SJCRH30 (cell line): ENCODE measurements around the gene VGLL4. TPM values are rescaled to one million over a fixed set of nuclear protein-coding genes. Genes with fewer than 3 reads are reported as not detected.

Experiments used
- DNase-seq, 2 experiments: peaks; one replicate each; pipeline ENCODE4 v3.0.0-alpha.2; 2015 to 2020
- H3K27ac ChIP-seq: fragments of 250-450 bp; sonication (Bioruptor Pico); 2 replicates; pipeline ENCODE4 v1.5.1; 2020; ENCODE audit warnings: mild to moderate bottlenecking, moderate library complexity
- H3K27me3 ChIP-seq: fragments of 250-450 bp; sonication (Bioruptor Pico); 2 replicates; pipeline ENCODE4 v1.5.1; 2020; ENCODE audit warnings: mild to moderate bottlenecking, moderate library complexity
- H3K36me3 ChIP-seq: fragments of 250-450 bp; sonication (Bioruptor Pico); 2 replicates; pipeline ENCODE4 v1.5.1; 2020; ENCODE audit warnings: mild to moderate bottlenecking, moderate library complexity
- H3K4me1 ChIP-seq: fragments of 250-450 bp; sonication (Bioruptor Pico); 2 replicates; pipeline ENCODE4 v1.5.1; 2020; ENCODE audit warnings: mild to moderate bottlenecking, moderate library complexity
- H3K4me3 ChIP-seq: fragments of 250-450 bp; sonication (Bioruptor Pico); 2 replicates; pipeline ENCODE4 v1.5.1; 2020; ENCODE audit warnings: mild to moderate bottlenecking, moderate library complexity
- H3K9me3 ChIP-seq: fragments of 250-450 bp; sonication (Bioruptor Pico); replicated peaks from 2 replicates; pipeline ENCODE4 v1.5.1; 2020; ENCODE audit warnings: mild to moderate bottlenecking, moderate library complexity
- total RNA-seq: library from RNA; depleted of rRNA; stranded (reverse); fragments of >200 nt; shearing (Covaris generic); gene quantifications from 2 replicates; pipeline ENCODE4 v1.2.3, GENCODE V29; 2014

Gene VGLL4
- total RNA-seq, 1 experiment from 2014 or later = 49.3 TPM

DNA sequence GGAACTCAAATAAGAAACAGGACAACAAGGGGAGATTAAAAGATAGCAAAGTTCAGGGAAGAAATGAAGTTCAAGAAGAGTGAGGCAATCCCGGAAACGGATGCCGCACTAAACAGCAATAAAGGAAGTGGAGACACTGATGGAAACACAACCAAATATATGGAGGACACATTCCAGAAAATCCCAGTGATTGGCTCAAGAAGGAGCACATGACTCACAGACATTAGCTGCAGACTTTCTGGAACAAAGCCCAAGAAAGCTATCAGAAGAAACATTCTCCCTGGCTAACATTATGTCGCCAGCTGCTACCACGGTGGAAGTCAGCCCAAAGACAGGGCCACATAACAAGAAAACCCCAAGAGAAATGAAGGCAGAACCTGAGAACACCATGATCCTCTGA lies 18.1 kb upstream of the VGLL4 start:
- peak in 1 of 2 experiments; percentile 30 for DNase-seq
- no peaks in the 10 kb centered on the region for H3K36me3 ChIP-seq
- no peaks in the 10 kb centered on the region for H3K9me3 ChIP-seq
- no peak overlapping the region for H3K4me3 ChIP-seq
- no peaks in the 10 kb centered on the region for H3K4me1 ChIP-seq
- no peak overlapping the region for H3K27ac ChIP-seq
- no peaks in the 10 kb centered on the region for H3K27me3 ChIP-seq

DNA sequence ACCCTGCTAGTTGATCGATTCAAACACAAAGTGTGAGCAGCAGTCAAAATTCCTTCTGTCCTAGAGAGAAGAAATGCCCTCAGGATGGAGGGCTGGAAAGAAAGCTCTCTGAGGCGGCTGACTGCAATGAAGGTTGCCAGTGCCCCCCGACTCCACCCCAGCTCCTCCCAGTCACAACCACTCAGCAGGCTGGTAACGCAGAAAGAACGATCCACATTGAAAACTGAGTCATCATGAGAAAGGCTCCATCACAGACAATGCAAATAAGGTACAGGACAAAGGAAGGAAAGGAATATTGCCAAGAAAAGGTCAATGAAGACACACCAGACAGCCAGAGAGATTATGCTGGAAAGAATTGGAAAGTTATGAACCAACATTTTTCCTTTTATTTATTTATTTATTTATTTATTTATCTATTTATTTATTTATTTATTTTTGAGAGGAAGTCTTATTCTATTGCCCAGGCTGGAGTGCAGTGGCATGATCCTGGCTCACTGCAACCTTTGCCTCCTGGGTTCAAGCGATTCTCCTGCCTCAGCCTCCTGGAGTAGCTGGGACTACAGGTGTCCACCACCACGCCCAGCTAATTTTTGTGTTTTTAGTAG lies 17.4 kb upstream of the VGLL4 start:
- Histone ChIP-seq H3K4me1 (no peaks in the 10 kb centered on the region), H3K36me3 (no peaks in the 10 kb centered on the region), H3K27me3 (no peaks in the 10 kb centered on the region), H3K9me3 (no peaks in the 10 kb centered on the region), H3K27ac (no peak overlapping the region), H3K4me3 (no peak overlapping the region)
- no peak for DNase-seq

DNA sequence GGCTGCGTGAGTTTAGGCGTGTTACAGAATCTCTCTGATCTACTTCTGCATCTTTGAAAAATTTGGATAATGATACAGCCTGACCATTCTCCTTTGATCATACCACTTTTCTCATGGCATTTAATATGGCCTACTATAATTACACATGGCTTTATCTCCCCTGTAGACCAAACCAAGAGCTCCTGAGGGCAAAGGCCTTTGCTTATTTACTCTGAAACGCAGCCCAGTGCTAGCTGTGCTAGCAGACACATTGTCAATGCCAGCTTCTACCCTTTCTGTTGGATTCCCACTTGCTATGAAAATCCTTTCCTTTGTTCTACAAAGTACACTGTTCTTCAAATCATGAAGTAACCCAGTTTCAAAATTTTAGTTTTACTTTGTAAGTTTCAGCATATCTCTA lies 16.5 kb upstream of the VGLL4 start:
- H3K27ac ChIP-seq = no peak overlapping the region
- no peak for DNase-seq

DNA sequence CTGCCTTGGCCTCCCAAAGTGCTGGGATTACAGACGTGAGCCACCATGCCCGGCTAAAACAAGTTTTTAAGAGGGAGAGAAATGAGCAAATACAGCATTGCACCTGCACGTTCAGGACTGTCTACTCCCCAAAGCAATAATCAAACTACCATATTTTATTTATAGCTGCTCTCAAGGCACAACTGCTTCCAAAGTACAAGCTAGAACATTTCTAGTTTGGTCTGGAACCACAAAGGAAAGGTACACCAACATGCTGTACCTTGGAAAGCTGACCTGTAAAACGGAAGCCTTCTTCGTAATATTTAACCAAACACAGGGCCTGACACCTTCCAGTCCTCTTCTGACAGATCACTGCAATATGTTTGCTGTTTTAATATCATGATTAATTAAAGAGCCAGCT lies 14.5 kb upstream of the VGLL4 start:
- Histone ChIP-seq H3K4me3 (no peak overlapping the region), H3K36me3 (no peaks in the 10 kb centered on the region), H3K27ac (no peak overlapping the region), H3K9me3 (no peaks in the 10 kb centered on the region), H3K27me3 (no peaks in the 10 kb centered on the region), H3K4me1 (no peaks in the 10 kb centered on the region)
- no peak for DNase-seq

More for the DNA sequence above, 16.5 kb upstream of the VGLL4 start:
- Histone ChIP-seq H3K9me3 (no peaks in the 10 kb centered on the region), H3K27me3 (no peaks in the 10 kb centered on the region), H3K4me3 (no peak overlapping the region), H3K36me3 (no peaks in the 10 kb centered on the region), H3K4me1 (no peaks in the 10 kb centered on the region)

DNA sequence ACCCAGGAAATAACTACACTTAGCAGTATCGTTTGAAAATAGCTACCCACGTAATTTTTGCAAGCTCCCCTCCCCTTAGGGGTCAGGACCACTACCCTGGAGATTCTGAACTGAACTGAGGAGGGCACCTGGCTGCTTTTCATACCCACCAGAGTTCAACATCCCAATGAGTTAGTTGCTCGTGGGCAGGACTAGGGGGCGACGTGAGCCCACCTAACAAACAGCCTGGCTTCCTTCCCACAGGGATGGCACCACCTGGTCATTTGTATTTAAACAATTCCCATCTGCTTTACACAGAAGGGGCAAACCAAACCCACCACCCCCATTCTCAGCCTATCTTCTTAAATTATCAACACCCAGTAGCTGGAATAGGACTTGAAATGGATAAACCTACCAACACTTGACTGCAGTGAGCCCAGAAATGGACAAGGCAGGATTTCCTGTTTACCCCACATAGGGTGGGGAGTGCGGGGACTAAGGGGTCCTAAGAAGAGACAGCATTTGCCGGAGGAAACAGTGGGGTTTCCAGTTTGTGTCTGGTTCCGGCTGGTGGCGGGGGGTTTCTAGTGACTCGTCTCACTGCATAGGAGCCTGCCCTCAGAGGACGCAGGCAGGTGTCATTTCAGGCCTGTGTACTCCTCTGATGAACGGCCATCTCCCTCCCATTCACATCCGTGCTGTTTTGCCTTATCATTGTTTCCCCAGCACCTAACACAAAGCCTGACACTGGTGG lies 11.6 kb upstream of the VGLL4 start:
- Histone ChIP-seq H3K4me1 (peaks cover 6% of the 10 kb centered on the region; the same call in 1 of the 2 replicates), H3K27me3 (no peaks in the 10 kb centered on the region), H3K27ac (no peak overlapping the region), H3K9me3 (no peaks in the 10 kb centered on the region), H3K36me3 (no peaks in the 10 kb centered on the region), H3K4me3 (no peak overlapping the region)
- peak; percentile 43 to 65 for DNase-seq

DNA sequence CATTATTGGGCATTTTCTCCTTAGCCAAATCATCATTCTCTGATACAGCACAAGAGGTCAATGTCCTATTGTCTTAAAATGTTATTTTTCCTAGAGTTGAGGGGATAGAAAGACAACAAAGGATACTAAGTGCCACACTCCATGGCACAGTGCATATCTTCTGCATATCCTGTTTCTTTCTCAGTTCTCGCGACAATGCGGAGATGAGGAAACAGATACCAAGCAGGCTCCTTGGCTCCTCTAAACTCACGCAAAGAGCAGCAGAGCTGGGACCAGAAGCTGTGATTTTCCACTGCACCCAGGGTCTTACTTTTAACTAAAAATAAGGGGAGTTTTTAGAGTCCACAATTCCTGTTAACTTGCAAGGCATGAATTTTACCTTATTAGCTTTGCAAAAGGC lies 10.5 kb upstream of the VGLL4 start:
- no peak for DNase-seq
- no peak overlapping the region for H3K4me3 ChIP-seq
- peaks cover 6% of the 10 kb centered on the region; the same call in 1 of the 2 replicates for H3K4me1 ChIP-seq
- H3K27me3 ChIP-seq = no peaks in the 10 kb centered on the region
- no peaks in the 10 kb centered on the region for H3K9me3 ChIP-seq
- H3K27ac ChIP-seq = no peak overlapping the region
- H3K36me3 ChIP-seq = no peaks in the 10 kb centered on the region

DNA sequence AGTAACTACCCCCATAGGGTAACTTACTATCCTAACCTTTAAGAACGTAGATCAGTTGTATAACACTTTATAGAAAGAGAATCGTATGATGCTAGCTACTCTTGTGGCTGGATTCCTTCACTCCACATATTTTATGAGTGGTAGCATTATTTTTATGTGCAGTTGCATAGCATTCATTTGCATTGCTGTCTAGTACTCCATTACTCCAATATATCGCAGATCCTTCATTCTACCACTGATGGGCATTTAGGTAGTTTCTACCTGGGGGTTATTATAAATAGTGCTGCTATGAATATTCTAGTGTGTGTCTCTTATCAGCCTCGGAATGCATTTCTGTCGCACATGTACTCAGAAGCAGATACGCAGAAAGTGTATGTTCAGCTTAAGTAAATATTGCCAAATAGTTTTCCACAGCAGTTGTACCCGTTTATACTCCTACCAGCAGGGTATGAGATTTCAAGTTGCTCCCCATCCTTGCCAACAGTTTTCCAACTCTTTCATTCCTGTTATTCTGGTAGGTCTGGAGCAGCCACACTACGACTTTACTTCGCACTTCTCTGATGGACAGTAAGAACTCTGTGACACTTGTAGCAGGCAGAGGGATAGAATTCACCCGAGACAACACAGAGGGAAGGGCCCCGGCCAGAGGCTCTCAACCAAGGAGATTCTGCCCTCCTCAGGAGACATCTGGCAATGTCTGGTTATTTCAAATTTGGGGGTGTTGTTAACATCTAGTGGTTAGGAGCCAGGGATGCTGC lies 9.8 kb upstream of the VGLL4 start:
- H3K36me3 ChIP-seq = no peaks in the 10 kb centered on the region

DNA sequence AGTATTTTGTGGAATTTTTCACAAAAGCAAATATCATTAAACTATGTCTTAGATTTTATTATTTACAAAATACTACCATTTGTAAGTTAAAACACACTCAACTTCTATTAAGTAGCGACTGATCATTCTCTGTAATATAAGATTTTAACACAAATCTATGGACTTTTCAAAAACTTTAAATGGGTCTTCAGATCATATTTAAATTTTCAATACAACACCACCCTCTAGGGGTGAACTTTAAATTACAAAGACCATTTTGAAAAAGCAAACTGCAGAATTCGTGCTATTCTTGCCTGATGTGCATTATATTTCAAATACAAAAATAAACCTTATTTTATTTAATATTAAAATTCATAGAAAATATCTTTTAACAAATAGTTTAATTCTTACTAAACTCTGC lies 8.2 kb upstream of the VGLL4 start:
- Histone ChIP-seq H3K9me3 (no peaks in the 10 kb centered on the region), H3K4me1 (peaks cover 6% of the 10 kb centered on the region; the same call in 1 of the 2 replicates), H3K27me3 (no peaks in the 10 kb centered on the region), H3K4me3 (no peak overlapping the region), H3K36me3 (no peaks in the 10 kb centered on the region), H3K27ac (no peak overlapping the region)
- DNase-seq = peak in 1 of 2 experiments; percentile 60

More for the DNA sequence above, 9.8 kb upstream of the VGLL4 start:
- no peak overlapping the region for H3K4me3 ChIP-seq
- H3K4me1 ChIP-seq = peaks cover 6% of the 10 kb centered on the region; the same call in 1 of the 2 replicates
- no peaks in the 10 kb centered on the region for H3K27me3 ChIP-seq
- no peaks in the 10 kb centered on the region for H3K9me3 ChIP-seq
- H3K27ac ChIP-seq = no peak overlapping the region
- DNase-seq = peak in 1 of 2 experiments; percentile 13

DNA sequence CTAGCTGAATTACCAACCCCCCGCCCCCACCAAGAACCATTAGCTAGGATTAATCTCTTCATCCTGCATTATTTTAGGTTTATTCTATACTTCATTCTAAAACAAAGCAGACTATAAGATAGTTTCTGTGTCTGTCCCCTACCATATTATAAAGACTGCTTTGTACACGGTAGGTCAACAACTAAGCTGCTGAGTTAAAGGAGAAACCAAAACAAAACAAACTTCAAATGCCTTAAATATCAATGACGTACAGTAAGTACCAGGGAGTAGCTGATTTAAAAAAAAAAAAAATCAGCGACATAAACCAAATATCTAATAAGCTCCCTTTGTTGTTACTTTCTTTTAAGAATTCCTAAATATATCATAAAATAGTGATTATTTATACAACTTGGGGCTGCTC lies 7.8 kb upstream of the VGLL4 start:
- Histone ChIP-seq H3K27me3 (no peaks in the 10 kb centered on the region), H3K36me3 (no peaks in the 10 kb centered on the region), H3K4me3 (no peak overlapping the region), H3K9me3 (no peaks in the 10 kb centered on the region), H3K4me1 (peaks cover 6% of the 10 kb centered on the region; the same call in 1 of the 2 replicates), H3K27ac (no peak overlapping the region)
- peak in 1 of 2 experiments; percentile 17 for DNase-seq

DNA sequence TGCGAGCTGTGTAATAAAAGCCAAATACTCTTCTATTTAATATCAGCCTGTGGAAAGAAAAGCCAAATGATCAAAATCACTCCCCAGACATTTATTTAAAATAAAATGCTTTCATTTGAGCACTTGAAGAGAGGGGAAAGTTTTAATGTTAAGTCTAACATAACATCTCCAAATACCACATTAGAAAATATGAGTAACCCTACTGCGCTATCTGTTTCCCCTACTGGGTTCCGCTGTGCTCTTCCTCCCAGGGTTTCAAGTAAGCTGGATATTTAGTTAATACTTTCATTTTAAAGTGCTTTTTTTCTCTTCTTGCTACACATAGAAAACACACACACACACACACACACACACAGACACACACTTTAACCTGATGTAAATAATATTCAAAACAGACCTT lies 6.7 kb upstream of the VGLL4 start:
- Histone ChIP-seq H3K36me3 (no peaks in the 10 kb centered on the region), H3K27me3 (no peaks in the 10 kb centered on the region), H3K4me3 (no peak overlapping the region), H3K27ac (no peak overlapping the region), H3K4me1 (peaks cover 6% of the 10 kb centered on the region; the same call in 1 of the 2 replicates), H3K9me3 (no peaks in the 10 kb centered on the region)
- no peak for DNase-seq

DNA sequence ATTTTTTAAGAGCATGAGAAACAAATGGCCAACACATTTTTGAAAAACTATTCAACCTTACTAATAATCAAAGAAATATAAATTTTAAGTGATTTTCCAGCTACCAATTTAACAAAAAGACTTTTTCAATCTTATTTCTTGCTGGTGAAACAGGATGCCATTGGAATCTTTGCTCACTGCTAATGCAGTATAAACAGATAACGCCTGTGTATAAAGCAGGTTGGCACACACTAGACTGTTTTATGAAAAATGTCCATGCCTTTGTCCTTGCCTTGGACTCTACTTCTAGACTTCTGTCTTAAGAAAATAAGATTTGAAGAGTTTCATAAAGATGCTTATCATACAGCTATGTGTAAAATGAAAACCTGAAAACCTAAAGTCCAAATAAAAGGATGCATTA lies 5.0 kb upstream of the VGLL4 start:
- Histone ChIP-seq H3K9me3 (no peaks in the 10 kb centered on the region), H3K27me3 (no peaks in the 10 kb centered on the region), H3K36me3 (no peaks in the 10 kb centered on the region), H3K4me1 (peaks cover 12% of the 10 kb centered on the region), H3K27ac (no peak overlapping the region), H3K4me3 (no peak overlapping the region)
- no peak for DNase-seq

DNA sequence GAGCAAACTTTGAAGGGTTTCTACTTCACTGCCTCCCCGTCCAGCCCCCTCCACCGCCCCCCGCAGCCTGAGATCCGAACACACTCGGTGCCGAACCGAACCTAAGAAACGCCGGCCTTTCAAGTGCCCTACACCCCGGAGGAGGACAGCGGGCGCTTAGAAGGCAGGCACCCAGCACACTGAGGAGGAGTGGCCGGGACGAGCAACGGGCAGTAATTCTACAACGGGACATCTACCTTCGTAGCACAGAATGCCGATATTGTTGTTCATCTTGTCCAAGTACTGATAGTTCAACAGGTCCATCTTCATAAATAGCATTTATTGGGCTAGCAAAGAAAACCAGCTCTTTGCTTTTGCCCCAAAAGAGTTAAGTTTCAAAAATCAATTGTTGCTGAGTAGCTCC lies 513 bp downstream of the VGLL4 start:
- Histone ChIP-seq H3K4me3 (peak overlapping the region; percentile 70), H3K27ac (peak overlapping the region; percentile 89), H3K27me3 (no peaks in the 10 kb centered on the region), H3K9me3 (no peaks in the 10 kb centered on the region), H3K36me3 (no peaks in the 10 kb centered on the region), H3K4me1 (peaks cover 13% of the 10 kb centered on the region)
- peak; percentile 61 to 68 for DNase-seq

DNA sequence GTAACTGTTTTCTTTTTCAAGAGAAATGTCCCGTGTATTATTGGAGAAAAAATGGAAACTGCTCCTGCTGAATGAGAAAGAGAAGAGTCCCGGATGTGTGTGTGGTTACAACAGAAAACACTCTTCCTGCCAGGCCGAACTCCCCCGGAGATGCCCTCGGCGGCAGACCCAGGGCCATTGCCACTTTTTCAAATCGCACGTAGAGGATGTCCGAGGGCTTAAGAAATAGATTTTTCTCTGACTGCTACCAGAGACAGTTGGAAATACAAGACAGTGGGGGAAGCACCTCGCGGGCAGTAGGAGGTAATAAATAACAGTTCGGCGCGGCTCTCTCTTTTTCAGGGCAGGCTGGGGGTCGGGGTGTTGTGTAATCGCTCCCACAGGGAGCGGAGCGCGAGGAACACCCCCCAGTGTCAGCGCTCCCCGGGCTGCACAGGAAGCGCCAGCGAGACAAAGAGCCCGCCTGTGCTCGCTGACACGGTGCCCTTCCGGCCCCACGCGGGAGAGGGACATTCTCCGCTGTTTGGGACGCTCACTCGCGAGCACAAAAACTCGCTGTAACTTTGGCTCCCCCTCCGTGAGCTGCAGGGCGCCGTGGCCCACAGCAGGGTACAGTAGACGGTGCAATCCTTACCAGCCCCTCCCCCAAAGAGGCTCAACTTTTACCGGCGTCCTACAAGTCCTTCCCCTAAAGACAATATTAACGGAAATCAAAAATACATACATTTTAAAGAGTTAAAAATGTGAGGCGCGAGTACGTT lies 1.1 kb downstream of the VGLL4 start:
- H3K4me1 ChIP-seq = peaks cover 13% of the 10 kb centered on the region
- H3K36me3 ChIP-seq = no peaks in the 10 kb centered on the region
- H3K4me3 ChIP-seq = peak overlapping the region; percentile 70
- peak overlapping the region; percentile 89 for H3K27ac ChIP-seq
- no peaks in the 10 kb centered on the region for H3K27me3 ChIP-seq
- no peaks in the 10 kb centered on the region for H3K9me3 ChIP-seq
- peak; percentile 82 to 85 for DNase-seq

DNA sequence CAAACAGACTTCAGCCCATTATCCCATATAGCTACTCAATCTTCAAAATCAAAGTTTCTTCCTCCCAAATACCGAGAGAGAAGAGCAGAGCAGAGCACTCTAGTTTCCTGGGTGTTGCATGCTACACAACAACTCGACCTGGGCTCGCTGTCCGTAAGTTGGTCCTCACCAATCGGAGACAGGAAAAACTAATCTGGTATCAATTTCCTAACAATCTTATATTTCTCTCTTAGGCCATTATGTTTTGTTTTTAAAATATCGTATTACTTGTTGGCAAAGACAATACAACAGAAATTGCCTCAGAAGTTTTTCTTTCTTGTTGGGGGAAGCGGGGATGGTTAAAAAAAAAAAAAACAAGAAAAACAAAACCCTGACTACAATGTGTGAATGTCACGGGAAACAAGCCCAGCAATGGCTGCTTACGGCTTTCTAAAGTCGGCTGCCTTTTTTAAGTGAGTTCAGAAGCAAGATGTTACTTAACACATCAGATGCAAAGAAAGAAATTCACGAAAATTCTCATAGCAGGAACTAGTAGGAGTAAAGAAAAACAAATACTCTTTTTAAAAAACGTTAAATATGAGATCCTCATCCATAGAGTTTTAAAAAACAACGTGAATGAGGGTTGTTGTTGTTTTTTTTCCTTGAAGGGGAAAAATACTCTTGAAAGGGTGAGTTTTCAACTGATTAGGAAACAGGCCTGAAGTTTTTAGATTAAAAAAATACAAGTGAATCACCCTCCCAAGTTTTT lies 1.9 kb downstream of the VGLL4 start:
- peak; percentile 39 to 67 for DNase-seq
- Histone ChIP-seq H3K27me3 (no peaks in the 10 kb centered on the region), H3K4me3 (peak overlapping the region; percentile 70), H3K27ac (peak overlapping the region; percentile 89), H3K36me3 (no peaks in the 10 kb centered on the region), H3K9me3 (no peaks in the 10 kb centered on the region), H3K4me1 (peaks cover 13% of the 10 kb centered on the region)
